CD4-positive, alpha-beta T cell treated with Interleukin-17A for 1 hour (primary cell): ENCODE results near the gene ZFHX3.

Source experiments
- DNase-seq: peaks from one replicate; pipeline ENCODE4 v3.0.0-alpha.2; 2020

ZFHX3 gene

GRCh38 chr16:72891291-72892227 lies 156.4 kb downstream of the ZFHX3 start:
- no peak for DNase-seq

- DNase-seq, result no peak
These were observed 157.3 kb downstream of the ZFHX3 start for GRCh38 chr16:72890587-72890986.

- no peak for DNase-seq
These were observed 158.0 kb downstream of the ZFHX3 start for GRCh38 chr16:72889616-72890582.

- no peak for DNase-seq
These were observed 160.4 kb downstream of the ZFHX3 start for GRCh38 chr16:72887537-72887936.

- DNase-seq, result no peak
These were observed 161.5 kb downstream of the ZFHX3 start for GRCh38 chr16:72886346-72886974.

- no peak for DNase-seq
These were observed 163.4 kb downstream of the ZFHX3 start for GRCh38 chr16:72884573-72884972.

- no peak for DNase-seq
These were observed 163.9 kb downstream of the ZFHX3 start for GRCh38 chr16:72884037-72884436.

- no peak for DNase-seq
These were observed 168.1 kb downstream of the ZFHX3 start for GRCh38 chr16:72879846-72880245.

GRCh38 chr16:72878301-72879269 lies 169.3 kb downstream of the ZFHX3 start:
- no peak for DNase-seq

- no peak for DNase-seq
These were observed 170.4 kb downstream of the ZFHX3 start for GRCh38 chr16:72877374-72878028.

- no peak for DNase-seq
These were observed 171.0 kb downstream of the ZFHX3 start for GRCh38 chr16:72876981-72877373.

- DNase-seq, result peak; percentile 4
These were observed 171.7 kb downstream of the ZFHX3 start for GRCh38 chr16:72876221-72876620.

GRCh38 chr16:72875291-72876031 lies 172.5 kb downstream of the ZFHX3 start:
- DNase-seq, result no peak

GRCh38 chr16:72873853-72874252 lies 174.1 kb downstream of the ZFHX3 start:
- no peak for DNase-seq

GRCh38 chr16:72873044-72873443 lies 174.9 kb downstream of the ZFHX3 start:
- no peak for DNase-seq

- no peak for DNase-seq
These were observed 182.1 kb downstream of the ZFHX3 start for GRCh38 chr16:72865835-72866234.

- DNase-seq, result no peak
These were observed 182.7 kb downstream of the ZFHX3 start for GRCh38 chr16:72865258-72865657.

GRCh38 chr16:72864130-72864833 lies 183.6 kb downstream of the ZFHX3 start:
- DNase-seq, result no peak

GRCh38 chr16:72862090-72862489 lies 185.8 kb downstream of the ZFHX3 start:
- no peak for DNase-seq
